GM10847 (cell line): Measurements from ENCODE around the gene POLG2.

Experiments used
- POLR2A ChIP-seq: IDR thresholded peaks from 2 replicates; pipeline ENCODE4 v1.6.1; 2011; ENCODE audit not compliant: insufficient read length; ENCODE audit errors: extremely low read depth

The POLG2 gene

GRCh38 chr17:64515419-64515818, 18.6 kb upstream of the POLG2 start:
- no peak for TF ChIP-seq POLR2A

GRCh38 chr17:64509179-64509578, 12.3 kb upstream of the POLG2 start:
- TF ChIP-seq POLR2A: no peak

GRCh38 chr17:64508683-64509082, 11.8 kb upstream of the POLG2 start:
- no peak for TF ChIP-seq POLR2A

GRCh38 chr17:64507413-64507782, 10.5 kb upstream of the POLG2 start:
- TF ChIP-seq POLR2A: no peak

GRCh38 chr17:64506576-64507412, 9.9 kb upstream of the POLG2 start, which contains the start of gene CEP95:
CEP95 (plus strand) TSS chr17:64506977; CDS start chr17:64507098, 121 bp downstream.
- peak; percentile 69 for TF ChIP-seq POLR2A

GRCh38 chr17:64506201-64506575, 9.3 kb upstream of the POLG2 start, which contains the start of gene DDX5:
DDX5 (minus strand) TSS chr17:64506289; CDS start chr17:64506119, 170 bp downstream.
- peak; percentile 99 for TF ChIP-seq POLR2A

GRCh38 chr17:64505340-64506200, 8.7 kb upstream of the POLG2 start:
- TF ChIP-seq POLR2A: peak; percentile 60

- no peak for TF ChIP-seq POLR2A
Observed at GRCh38 chr17:64504769-64505339, 8.0 kb upstream of the POLG2 start.

- no peak for TF ChIP-seq POLR2A
Observed at GRCh38 chr17:64503821-64504768, 7.2 kb upstream of the POLG2 start.

- no peak for TF ChIP-seq POLR2A
Observed at GRCh38 chr17:64503341-64503740, 6.5 kb upstream of the POLG2 start.

GRCh38 chr17:64502809-64503208, 6.0 kb upstream of the POLG2 start:
- TF ChIP-seq POLR2A: no peak

- TF ChIP-seq POLR2A: no peak
Observed at GRCh38 chr17:64502021-64502420, 5.2 kb upstream of the POLG2 start.

- no peak for TF ChIP-seq POLR2A
Observed at GRCh38 chr17:64500862-64501765, 4.3 kb upstream of the POLG2 start.

- no peak for TF ChIP-seq POLR2A
Observed at GRCh38 chr17:64500487-64500859, 3.6 kb upstream of the POLG2 start.
